DMS79 treated with DMSO at 0.1 percent for 48 hours (cell line): Measurements from ENCODE around the gene GTPBP4.
A peak's percentile ranks its signal among the peaks of the same experiment; 100 is the strongest.

Experiments
- DNase-seq: peaks from one replicate; lab custom pipeline; 2025; lab: John Stamatoyannopoulos, UW

Gene GTPBP4

DNA sequence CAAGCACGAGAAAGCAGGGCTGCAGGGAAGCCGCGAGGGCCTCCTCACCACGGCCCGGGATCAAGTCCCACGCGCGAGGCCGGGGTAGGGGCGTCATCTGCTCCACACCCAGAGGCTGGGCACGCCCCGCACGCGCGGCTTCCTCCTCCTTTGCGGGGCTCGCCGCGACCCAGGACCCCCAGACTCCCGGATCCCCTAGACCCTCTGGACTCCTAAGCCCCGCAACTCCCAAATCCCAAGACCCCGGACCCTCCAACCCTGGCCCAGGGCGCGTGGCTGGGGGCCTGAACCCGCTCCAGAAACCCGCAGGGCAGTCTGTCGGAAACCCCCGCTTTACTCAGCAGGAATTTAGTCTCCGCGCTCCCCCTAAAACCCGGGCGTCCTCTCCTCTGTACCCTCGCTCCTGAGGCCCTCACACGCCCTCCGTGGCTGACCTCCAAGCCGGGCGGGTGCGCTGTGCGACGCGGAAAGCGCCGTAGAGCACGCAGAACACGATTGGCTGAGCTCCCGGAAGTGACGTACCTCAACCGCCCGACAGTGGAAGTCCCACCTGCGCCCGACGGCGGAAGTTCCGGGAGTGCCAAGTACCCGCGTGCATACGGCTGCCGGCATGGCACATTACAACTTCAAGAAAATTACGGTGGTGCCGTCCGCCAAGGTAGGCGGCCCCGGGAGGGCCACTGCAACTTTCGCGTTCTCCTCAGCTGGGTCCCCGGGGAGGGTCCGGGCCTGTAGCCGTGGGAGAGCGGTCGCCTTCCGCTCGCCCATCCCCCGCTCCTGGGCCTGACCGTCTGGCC is at the start of gene GTPBP4:
TSS of gene GTPBP4 (plus strand) at position 565 of the 797 bp plus-strand sequence. CDS start at position 611, 46 bp downstream.
- peak; percentile 78 for DNase-seq

DNA sequence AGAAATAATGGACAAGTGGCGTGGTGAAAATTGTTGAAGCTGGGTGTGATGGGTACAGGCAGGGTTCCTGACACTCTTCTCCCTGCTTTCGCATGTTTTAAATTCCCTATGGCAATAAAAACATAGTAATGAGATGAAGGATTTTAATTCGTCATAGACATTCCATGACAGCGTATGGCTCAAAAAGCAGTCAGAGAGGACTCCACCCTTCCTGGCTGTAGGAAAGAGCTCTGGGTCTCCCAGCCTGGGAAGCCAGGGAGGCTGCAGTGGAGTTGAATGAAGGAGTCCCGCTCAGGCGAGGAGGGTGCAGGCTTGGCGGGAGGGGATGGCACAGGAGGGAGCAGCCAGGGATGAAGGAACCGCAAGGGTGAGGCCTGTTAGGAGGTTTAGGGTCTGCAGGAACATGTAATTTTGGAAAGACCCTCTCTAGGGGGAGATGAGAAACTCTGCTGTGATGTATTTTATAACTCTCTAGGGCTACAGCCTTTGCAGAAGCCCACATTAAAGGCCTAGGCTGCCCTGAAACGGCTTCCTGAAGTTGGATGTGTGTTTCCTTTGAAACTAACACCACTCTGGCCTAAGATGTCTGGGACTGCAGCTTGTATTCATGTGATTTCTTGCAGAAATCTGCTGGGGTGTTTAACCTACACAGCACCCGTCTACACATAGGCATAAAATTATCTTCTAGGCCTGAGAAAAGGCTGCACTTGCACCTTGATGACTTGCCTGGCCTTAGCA is 49.1 kb upstream of the GTPBP4 start:
- no peak for DNase-seq

DNA sequence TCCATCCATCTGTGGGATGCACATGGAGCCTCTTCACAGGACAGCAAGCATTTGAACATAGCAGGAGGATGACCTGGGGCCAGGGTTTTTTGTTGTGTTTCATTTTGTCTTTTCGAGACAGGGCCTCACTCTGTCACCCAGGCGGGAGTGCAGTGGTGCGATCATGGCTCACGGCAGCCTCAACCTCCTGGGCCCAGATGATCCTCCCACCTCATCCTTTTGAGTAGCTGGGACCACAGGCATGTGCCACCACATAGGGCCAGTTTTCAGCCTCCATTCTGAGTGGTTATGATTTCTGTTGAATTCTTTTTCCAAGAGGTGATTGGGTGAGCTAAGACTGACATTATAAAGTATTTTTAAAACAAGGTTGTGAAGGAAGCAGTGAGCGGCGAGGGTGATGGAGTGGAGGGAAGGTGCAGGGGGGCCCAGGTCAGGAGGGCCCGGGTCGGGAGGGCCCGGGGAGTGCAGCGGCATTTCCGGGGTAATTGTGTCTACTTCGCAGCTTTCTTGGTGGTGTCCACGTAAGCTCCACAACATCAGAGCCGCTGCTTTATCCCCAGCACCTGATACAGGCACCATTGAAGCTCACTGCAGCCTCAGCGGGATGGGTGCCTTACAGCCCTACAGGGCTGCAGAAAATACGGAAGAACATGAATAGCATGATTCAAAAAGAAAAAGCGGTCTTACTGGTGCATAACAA is 44.8 kb upstream of the GTPBP4 start:
- no peak for DNase-seq

DNA sequence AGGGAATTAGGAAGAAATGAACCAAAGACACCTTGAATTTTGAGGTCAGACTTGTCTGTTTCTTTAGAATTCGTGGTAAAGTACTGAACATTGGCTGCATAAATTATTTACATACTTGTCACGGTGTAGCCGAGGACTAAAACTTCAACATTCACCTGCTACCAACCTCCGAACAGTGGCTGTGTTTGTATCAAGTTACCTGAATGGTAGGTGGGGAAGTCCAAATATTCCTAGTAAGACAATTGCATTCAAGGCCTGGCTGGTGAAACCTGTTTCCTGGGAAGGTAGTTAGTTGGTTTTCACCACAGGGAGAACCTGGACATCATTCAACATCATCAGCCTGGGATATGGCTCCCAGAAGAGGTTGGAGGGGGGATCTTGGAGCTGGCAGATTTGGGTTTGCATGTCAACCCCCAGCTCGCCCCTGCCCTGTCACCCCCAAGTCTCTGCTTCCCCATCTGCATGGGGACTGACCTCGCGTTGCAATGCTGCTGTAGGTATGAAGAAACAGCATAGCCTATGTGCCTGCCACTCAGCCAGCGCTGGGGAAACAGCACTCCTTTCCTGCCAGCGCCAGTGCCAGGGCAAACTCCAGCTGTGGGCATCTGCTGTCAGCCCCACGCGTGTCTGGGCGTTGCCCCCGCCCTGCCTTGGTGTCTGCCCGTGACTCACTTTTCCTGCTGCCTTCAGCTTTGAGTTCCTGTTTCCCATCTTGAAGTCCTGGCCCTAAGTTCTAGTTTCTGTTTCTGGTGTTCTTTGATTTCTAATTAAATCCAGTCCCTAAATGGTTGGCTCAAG is 44.0 kb upstream of the GTPBP4 start:
- DNase-seq = peak; percentile 8

DNA sequence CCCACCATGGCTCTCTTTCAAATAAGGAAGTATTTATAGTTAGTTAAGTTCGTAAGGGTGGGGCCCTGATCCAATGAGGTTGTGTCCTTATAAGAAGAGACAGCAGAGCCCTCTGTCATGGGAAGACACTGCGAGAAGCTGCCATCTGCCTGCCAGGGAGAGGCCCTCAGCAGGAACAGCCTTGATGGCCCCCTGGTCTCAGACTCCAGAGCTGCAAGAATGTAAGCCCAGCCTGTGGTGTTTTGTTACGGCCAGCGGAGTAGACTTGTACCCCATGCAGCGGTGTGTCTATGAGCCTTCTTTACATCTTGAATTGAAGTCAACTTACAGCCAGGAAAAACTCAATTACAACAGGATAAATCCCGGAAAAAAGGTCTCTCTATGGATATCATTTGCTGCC is 42.5 kb upstream of the GTPBP4 start:
- DNase-seq = no peak

DNA sequence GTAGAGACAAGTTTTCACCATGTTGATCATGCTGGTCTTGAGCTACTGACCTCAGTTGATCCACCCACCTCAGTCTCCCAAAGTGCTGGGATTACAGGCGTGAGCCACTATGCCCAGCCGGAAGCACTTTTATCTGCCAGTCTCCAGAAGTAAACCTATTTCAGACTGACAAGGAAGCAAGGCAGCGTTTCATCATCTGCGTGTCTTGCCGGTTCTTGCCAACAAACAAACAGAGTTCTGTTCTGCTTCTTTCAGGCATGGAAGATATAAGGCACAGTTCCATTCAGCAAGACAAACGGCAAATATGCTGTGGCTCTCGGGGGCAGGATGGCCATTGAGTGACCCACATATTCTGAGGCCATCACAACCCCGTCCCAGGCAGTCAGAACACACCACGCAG is 41.2 kb upstream of the GTPBP4 start:
- DNase-seq = no peak

DNA sequence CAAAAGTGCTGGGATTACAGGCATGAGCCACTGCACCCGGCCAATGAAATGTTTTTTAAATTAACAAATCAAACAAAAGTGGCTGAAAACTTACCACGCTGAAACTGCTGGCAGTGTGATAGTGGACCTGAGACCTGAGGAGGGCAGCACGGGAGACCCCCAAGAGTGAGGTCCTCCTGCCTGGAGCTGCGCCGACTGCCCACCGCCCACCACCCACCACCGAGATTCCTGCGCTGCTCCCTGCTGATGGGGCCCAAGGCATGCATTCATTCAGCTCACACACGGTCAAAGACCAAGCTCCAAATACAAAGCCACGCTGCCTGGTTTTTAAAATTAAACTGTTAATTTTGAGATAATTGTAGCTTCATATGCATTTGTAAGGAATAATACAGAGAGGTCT is 40.4 kb upstream of the GTPBP4 start:
- no peak for DNase-seq

DNA sequence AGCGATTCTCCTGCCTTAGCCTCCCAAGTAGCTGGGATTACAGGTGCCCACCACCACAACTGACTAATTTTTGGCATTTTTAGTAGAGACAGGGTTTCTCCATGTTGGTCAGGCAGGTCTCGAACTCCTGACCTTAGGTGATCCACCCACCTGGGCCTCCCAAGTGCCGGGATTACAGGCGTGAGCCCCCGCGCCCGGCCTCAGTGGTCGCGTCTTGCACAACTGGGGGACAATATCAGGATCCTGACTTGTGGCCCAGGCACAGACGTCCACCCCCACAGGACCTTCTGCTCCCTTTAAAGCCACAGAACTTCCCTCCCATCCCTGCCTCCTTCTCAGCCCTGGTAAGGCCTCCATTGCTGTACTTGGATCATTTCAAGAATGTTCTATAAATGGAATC is 39.9 kb upstream of the GTPBP4 start:
- DNase-seq = no peak

DNA sequence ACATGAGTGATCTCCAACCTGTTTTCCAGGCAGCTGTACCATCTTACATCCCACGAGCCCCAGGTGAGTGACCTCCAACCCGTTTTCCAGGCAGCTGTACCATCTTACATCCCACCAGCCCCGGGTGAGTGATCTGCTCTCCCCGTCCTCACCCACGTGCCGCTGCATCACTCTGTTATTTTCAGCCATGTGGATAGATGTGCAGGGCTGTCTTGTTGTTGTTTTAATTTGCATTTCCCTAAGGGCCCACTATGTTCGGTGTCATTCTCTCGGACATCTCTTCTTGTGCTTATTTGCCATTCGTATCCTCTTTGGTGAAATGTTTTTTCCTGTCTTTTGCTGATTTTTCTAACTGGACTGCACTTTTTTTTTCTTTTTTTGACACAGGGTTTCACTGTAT is 38.8 kb upstream of the GTPBP4 start:
- no peak for DNase-seq

DNA sequence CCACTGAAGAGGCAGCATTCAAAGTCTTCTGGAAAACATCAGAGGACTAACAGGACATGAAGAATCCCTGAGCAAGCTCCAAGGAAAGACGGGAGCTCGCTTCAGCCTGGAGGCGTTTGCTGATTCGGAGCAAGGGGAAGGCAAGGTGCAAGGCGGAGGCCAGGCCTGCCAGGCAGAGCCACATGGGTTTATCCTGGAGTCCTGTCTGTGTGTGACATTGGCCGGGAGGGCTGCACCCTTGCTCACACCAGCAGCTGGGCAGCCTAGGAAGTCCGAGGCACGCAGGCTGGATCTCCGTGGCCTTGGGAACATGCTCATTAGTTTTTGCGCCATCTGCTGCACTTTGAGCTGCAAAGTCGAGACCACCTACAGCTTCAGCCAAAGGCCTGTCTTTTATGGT is 34.4 kb upstream of the GTPBP4 start:
- DNase-seq = no peak

DNA sequence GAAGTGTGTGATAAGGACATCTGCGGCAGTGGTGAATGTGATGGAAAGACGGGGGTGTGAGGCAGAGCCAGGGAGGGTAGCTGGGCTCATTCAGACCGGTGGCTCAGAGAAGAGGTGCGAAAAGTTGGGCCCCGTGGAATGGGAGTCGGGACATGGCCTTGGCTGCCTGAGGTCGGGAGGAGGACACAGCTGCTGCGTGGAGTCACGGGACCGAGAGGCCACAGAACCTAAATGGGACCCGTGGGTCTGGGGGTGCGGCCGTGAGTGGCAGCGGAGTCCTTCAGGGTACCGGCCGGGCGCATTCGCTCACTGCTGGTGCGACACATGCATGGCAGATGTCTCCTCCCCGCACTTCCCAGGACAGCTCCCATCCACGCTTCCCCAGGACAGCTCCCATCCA is 33.8 kb upstream of the GTPBP4 start:
- DNase-seq = no peak

DNA sequence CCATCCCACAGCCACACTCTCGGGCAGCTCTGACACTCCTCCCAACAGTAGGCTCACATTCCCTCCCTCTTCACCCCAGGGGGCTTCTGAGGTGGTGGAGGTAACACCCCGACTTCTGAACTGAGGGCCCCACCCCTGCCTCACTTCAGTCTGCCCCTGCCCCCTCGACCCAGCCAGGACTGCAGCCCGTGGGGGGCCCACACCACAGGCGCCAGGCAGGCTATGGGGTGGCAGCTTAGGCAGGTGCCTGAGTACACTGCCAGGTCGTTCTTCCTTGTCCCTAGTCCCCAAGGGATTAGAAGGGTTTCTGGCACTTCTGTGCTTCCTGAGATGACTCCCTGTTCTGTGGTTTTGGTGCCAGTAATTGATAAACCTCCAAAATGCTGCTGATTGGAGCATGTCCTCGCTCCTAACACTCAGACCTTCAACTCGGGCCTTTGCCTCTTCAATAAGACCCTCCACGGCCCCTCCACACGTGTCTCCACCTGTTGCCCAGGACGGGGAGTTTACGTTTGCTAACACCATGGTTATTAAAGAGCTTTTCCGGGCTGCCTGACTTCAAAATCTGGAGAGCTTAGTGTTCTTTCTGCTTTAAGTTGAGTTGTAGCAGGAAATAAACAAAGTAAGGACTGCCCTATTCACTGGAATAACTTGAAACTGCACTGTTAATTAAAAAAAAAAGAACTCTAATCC is 33.0 kb upstream of the GTPBP4 start:
- peak; percentile 64 for DNase-seq

DNA sequence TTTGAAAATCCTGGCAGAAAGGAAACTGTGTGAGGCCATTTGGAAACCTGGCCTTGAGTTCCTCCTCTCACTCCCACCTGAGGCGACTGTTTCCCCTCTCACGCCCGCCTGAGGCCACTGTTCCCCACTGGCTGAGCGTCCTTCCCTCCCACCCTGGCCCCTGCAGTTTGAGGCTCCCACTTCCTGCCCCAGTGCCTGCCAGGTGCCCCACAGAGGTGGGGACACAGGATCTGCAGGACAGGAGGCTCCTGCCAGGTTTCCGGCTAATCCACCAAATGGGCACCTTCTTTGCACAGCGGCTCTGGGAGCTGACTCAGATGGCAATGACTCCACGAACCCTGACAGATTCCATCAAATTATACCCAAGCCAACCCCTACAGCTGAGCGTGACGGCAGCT is 32.4 kb upstream of the GTPBP4 start:
- DNase-seq = peak; percentile 47

DNA sequence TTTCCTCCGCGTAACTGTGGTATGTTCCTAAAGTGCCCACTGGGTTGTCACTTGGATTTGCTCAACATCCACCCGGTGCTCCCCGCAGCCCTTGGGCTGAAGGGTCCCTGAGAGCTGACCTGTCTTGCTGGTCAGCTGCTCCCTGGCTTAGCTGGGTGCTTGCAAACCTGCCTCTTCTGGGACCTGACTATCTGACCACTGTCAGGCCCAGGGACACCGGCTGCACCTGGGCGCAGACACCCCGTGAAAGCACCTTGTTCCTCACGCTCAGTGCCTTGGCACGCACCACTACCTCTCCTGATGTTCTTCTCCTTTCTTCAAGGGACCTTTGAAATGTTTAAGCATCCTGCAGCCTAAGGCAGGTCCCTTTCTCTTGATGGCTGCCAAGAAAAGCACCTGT is 30.1 kb upstream of the GTPBP4 start:
- no peak for DNase-seq

DNA sequence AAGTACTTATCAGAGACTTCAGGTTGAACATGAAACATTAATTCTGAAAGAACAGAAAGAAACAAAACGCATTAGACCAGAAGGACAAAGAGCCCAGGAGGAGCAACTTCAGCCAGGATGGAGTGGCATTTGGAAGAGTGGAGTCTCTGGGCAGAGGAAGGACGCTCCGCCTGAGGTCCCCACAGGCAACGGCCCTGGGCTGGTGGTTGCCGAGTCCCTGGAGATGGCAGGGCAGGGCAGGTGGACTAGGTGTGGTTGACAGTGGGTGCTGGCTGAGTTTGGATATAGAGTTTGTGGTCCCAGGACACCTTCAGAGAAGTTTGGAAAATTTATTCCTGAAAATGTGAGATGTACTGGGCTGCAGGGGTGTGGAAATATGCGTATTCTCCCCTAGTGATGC is 29.4 kb upstream of the GTPBP4 start:
- DNase-seq = no peak

DNA sequence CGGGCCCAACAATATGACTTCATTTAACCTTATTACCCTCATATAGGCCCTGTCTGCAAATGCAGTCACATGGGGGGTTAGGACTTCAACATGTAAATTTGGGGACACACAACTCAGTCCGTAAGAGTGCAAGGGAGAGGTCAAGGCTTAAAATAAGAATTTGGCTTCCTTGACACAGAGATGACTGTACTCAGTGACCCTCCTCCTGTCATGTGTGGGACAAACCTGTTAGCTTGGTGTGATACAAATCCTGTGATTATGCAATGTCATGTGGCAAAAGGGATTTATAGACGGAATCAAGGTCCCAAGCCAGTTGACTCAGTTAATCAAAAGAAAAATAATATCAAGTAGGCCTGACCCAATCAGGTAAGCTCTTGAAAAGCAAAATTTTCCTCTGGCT is 25.9 kb upstream of the GTPBP4 start:
- no peak for DNase-seq

DNA sequence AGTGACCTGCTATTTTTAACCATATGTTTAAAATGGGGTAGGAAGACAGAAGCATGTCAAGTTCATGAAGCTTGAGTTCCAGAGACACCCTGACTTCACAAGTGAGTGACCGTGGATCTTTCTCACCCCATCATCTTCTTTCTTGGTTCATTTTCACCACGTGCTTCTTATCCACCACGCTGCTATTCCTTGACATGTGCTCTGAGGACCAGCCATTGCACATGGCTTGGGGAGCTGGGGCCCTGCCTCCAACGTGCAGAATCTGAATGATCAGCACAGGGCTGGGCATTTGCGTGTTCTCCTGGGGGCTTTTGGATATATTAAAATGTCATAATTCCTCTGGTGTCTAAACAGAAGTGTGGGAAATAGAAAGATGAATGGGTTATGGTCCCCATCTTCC is 25.0 kb upstream of the GTPBP4 start:
- no peak for DNase-seq

DNA sequence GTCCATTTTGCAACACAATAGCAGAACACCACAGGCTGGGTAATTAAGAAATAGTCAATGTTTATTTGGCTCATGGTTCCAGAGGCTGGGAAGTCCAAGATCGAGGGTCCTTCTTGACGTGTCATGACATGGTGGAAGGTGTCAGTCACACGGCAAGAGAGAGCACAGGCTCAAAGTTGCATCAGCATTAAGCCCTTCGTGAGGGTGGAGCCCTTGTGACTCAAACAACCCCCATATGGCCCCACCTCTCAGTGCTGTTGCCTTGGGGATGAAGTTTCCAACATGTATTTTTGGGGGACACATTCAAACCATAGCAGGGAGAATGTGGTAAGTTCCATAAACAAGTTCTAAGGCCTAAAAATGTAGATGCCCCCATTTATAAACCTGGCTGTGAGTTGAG is 24.6 kb upstream of the GTPBP4 start:
- DNase-seq = no peak

DNA sequence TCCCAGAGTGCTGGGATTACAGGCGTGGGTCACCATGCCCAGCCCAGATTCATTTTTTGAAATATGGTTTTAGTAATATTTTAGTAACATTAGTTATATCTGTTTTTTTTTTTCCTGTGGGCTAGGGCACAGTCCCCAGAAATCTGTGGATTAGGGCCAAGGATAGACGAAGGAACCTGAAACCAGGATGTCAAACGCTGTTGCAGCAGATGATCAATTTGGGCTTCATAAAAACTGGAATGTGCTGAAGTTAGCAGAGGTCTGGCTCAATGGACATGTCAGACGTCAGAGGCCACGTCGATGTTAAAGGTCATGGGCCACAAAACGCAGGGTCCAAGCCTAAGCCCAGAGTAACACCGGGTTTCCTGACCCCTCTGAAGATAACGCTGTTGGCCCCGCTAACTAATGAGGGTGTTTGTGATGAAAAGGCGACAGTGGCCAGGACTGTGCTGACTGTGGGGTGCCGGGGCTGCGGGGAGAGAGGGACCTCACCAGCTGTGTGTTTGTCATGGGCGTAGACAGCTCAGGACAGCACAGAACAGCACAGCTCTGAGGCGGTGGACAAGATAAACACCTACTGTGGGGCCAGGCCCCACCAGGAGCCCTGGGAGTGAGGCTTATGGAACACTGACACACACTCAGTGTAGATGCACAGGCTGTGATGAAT is 23.8 kb upstream of the GTPBP4 start:
- DNase-seq = no peak

DNA sequence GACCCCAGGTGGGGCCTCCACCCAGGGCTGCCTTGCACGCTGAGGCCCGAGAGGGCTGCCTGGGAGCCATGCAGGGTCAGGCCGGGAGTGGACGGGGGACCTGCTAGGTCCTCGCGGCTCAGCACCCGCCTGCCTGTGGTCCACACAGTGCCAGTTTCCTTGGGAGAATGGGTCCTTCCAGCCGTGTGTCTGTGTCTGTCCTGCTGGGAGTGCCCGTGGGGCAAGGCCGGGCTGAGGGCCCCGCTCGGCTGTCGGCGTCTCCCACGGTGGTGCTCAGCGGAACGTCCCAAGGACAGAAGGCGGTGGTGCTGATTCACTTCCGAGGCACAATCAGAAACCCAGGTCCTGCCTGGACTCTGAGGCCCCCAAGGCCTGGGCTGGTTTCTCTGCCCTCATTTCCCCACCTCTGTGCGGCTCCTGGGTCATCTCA is 23.2 kb upstream of the GTPBP4 start:
- DNase-seq = no peak
